Measurements from ENCODE around the gene TSPAN3.

DNA sequence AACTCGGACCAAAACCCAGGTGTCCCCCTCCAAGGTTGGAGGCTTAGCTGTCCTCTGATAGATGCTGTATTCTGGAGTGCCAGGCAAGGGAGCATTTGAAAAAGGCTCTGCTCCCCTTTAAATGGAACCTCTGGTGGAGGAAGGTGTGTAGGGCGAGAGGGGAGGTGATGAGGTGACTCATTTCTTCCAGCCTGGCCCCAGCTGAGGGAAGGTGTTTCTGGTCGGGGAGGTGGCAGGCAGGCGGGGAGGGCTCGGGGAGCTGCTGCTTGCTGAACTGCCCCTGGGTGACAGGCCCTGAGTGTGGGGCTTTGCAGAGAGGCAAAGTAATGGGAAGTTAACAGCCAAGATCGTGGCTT, 57.2 kb downstream of the TSPAN3 start:
- TF ChIP-seq, protein P1, sequence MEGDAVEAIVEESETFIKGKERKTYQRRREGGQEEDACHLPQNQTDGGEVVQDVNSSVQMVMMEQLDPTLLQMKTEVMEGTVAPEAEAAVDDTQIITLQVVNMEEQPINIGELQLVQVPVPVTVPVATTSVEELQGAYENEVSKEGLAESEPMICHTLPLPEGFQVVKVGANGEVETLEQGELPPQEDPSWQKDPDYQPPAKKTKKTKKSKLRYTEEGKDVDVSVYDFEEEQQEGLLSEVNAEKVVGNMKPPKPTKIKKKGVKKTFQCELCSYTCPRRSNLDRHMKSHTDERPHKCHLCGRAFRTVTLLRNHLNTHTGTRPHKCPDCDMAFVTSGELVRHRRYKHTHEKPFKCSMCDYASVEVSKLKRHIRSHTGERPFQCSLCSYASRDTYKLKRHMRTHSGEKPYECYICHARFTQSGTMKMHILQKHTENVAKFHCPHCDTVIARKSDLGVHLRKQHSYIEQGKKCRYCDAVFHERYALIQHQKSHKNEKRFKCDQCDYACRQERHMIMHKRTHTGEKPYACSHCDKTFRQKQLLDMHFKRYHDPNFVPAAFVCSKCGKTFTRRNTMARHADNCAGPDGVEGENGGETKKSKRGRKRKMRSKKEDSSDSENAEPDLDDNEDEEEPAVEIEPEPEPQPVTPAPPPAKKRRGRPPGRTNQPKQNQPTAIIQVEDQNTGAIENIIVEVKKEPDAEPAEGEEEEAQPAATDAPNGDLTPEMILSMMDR (IDR thresholded peaks at IDR 0.05): no peak
- no peak for TF ChIP-seq POLR2A (IDR thresholded peaks at IDR 0.05)
- no peak for TF ChIP-seq POLR2AphosphoS5 (IDR thresholded peaks at IDR 0.05)

All from gastroesophageal sphincter (tissue), 3 donors.